Measurements from ENCODE around the gene FNDC3B.

- TF ChIP-seq POLR2A (IDR thresholded peaks at IDR 0.05; ENCODE audit: low read depth, low read length) = no peak
- no peak for TF ChIP-seq POLR2AphosphoS5 (IDR thresholded peaks at IDR 0.05; ENCODE audit: low read depth, low read length)
- TF ChIP-seq TAF1 (IDR thresholded peaks at IDR 0.05; ENCODE audit: borderline replicate concordance, low read depth, low read length) = no peak
Measured at GRCh38 chr3:172121981-172122380, 82.6 kb downstream of the FNDC3B start.

All from GM12892 (cell line).